ENCODE measurements around the gene PTHLH. TPM values are rescaled to one million over a fixed set of nuclear protein-coding genes. Genes with fewer than 3 reads are reported as not detected.

Gene PTHLH
- total RNA-seq, 2 experiments from 2014 or later, result not detected

GRCh38 chr12:27988594-27989233, 16.2 kb upstream of the PTHLH start:
- H3K9me3 Mint-ChIP-seq, result peaks cover 4% of the 10 kb centered on the region
- no peak overlapping the region for H3K27ac Mint-ChIP-seq
- no peak for DNase-seq
- no peaks in the 10 kb centered on the region for H3K27me3 Mint-ChIP-seq
- H3K4me1 Mint-ChIP-seq, result no peaks in the 10 kb centered on the region
- no peak overlapping the region for H3K4me3 Mint-ChIP-seq
- H3K36me3 Mint-ChIP-seq, result no peaks in the 10 kb centered on the region
- ATAC-seq (ENCODE audit: low read depth), result no peak
- POLR2A ChIA-PET, result no interaction called here

GRCh38 chr12:27987331-27987730, 14.8 kb upstream of the PTHLH start:
- Mint-ChIP-seq H3K36me3 (no peaks in the 10 kb centered on the region), H3K27me3 (peaks cover 4% of the 10 kb centered on the region), H3K9me3 (peaks cover 4% of the 10 kb centered on the region), H3K4me1 (no peaks in the 10 kb centered on the region), H3K27ac (no peak overlapping the region), H3K4me3 (no peak overlapping the region)
- DNase-seq (no peak), ATAC-seq (ENCODE audit: low read depth) (no peak)
- POLR2A ChIA-PET, result no interaction called here

- H3K4me3 Mint-ChIP-seq, result no peak overlapping the region
- no peak overlapping the region for H3K27ac Mint-ChIP-seq
- no peak for DNase-seq
- peaks cover 3% of the 10 kb centered on the region for H3K9me3 Mint-ChIP-seq
- POLR2A ChIA-PET, result no interaction called here
- H3K4me1 Mint-ChIP-seq, result no peaks in the 10 kb centered on the region
- peaks cover 13% of the 10 kb centered on the region for H3K27me3 Mint-ChIP-seq
- ATAC-seq (ENCODE audit: low read depth), result no peak
- H3K36me3 Mint-ChIP-seq, result no peaks in the 10 kb centered on the region
Measured at GRCh38 chr12:27984275-27984674, 11.7 kb upstream of the PTHLH start.

- Mint-ChIP-seq H3K27ac (no peak overlapping the region), H3K36me3 (no peaks in the 10 kb centered on the region), H3K9me3 (peaks cover 3% of the 10 kb centered on the region), H3K4me1 (no peaks in the 10 kb centered on the region), H3K27me3 (peaks cover 27% of the 10 kb centered on the region), H3K4me3 (no peak overlapping the region)
- POLR2A ChIA-PET, result no interaction called here
- DNase-seq, result no peak
- ATAC-seq (ENCODE audit: low read depth), result no peak
Measured at GRCh38 chr12:27982951-27983350, 10.4 kb upstream of the PTHLH start.

GRCh38 chr12:27982385-27982784, 9.9 kb upstream of the PTHLH start:
- DNase-seq (no peak), ATAC-seq (ENCODE audit: low read depth) (no peak)
- POLR2A ChIA-PET, result no interaction called here
- Mint-ChIP-seq H3K4me3 (no peak overlapping the region), H3K36me3 (no peaks in the 10 kb centered on the region), H3K9me3 (peaks cover 3% of the 10 kb centered on the region), H3K4me1 (no peaks in the 10 kb centered on the region), H3K27ac (no peak overlapping the region), H3K27me3 (peaks cover 32% of the 10 kb centered on the region)

- ATAC-seq (ENCODE audit: low read depth) (no peak), DNase-seq (no peak)
- no peak overlapping the region for H3K27ac Mint-ChIP-seq
- H3K9me3 Mint-ChIP-seq, result peaks cover 3% of the 10 kb centered on the region
- no peaks in the 10 kb centered on the region for H3K4me1 Mint-ChIP-seq
- peaks cover 37% of the 10 kb centered on the region for H3K27me3 Mint-ChIP-seq
- no peak overlapping the region for H3K4me3 Mint-ChIP-seq
- no peaks in the 10 kb centered on the region for H3K36me3 Mint-ChIP-seq
- POLR2A ChIA-PET, result no interaction called here
Measured at GRCh38 chr12:27981874-27982273, 9.3 kb upstream of the PTHLH start.

GRCh38 chr12:27979145-27979544, 6.6 kb upstream of the PTHLH start:
- ATAC-seq (ENCODE audit: low read depth), result no peak
- POLR2A ChIA-PET, result no interaction called here

GRCh38 chr12:27975222-27976136, 2.9 kb upstream of the PTHLH start:
- DNase-seq (no peak), ATAC-seq (ENCODE audit: low read depth) (no peak)
- no peaks in the 10 kb centered on the region for H3K36me3 Mint-ChIP-seq
- no peaks in the 10 kb centered on the region for H3K9me3 Mint-ChIP-seq
- POLR2A ChIA-PET, result interaction anchor here (0.6 kb wide), 1 partner anchor 196 kb away, joined by 3 read pairs; the partner anchor contains the start of genes KLHL42 and MANSC4
- H3K27me3 Mint-ChIP-seq, result peaks cover 92% of the 10 kb centered on the region
- H3K4me1 Mint-ChIP-seq, result peaks cover 8% of the 10 kb centered on the region
- H3K27ac Mint-ChIP-seq, result no peak overlapping the region
- peak overlapping the region; percentile 33 for H3K4me3 Mint-ChIP-seq

More at GRCh38 chr12:27979145-27979544, 6.6 kb upstream of the PTHLH start:
- H3K27ac Mint-ChIP-seq, result no peak overlapping the region
- H3K4me1 Mint-ChIP-seq, result peaks cover 3% of the 10 kb centered on the region
- H3K27me3 Mint-ChIP-seq, result peaks cover 65% of the 10 kb centered on the region
- no peak for DNase-seq
- no peak overlapping the region for H3K4me3 Mint-ChIP-seq
- H3K9me3 Mint-ChIP-seq, result no peaks in the 10 kb centered on the region
- no peaks in the 10 kb centered on the region for H3K36me3 Mint-ChIP-seq

- peaks cover 93% of the 10 kb centered on the region for H3K27me3 Mint-ChIP-seq
- H3K27ac Mint-ChIP-seq, result no peak overlapping the region
- no peaks in the 10 kb centered on the region for H3K36me3 Mint-ChIP-seq
- peak overlapping the region; percentile 33 for H3K4me3 Mint-ChIP-seq
- ATAC-seq (ENCODE audit: low read depth) (no peak), DNase-seq (no peak)
- H3K4me1 Mint-ChIP-seq, result peaks cover 10% of the 10 kb centered on the region
- POLR2A ChIA-PET, result interaction anchor here (0.6 kb wide), 1 partner anchor 195 kb away, joined by 3 read pairs; the partner anchor contains the start of genes KLHL42 and MANSC4
- H3K9me3 Mint-ChIP-seq, result no peaks in the 10 kb centered on the region
Measured at GRCh38 chr12:27974735-27975221, 2.2 kb upstream of the PTHLH start.

GRCh38 chr12:27973487-27973890, 956 bp upstream of the PTHLH start:
- Mint-ChIP-seq H3K9me3 (no peaks in the 10 kb centered on the region), H3K36me3 (no peaks in the 10 kb centered on the region), H3K4me1 (peaks cover 18% of the 10 kb centered on the region), H3K4me3 (no peak overlapping the region), H3K27ac (no peak overlapping the region), H3K27me3 (peaks cover 95% of the 10 kb centered on the region)
- DNase-seq (no peak), ATAC-seq (ENCODE audit: low read depth) (no peak)
- POLR2A ChIA-PET, result no interaction called here

- H3K9me3 Mint-ChIP-seq, result no peaks in the 10 kb centered on the region
- no peak overlapping the region for H3K27ac Mint-ChIP-seq
- peaks cover 95% of the 10 kb centered on the region for H3K27me3 Mint-ChIP-seq
- no peak overlapping the region for H3K4me3 Mint-ChIP-seq
- DNase-seq, result no peak
- peaks cover 18% of the 10 kb centered on the region for H3K4me1 Mint-ChIP-seq
- ATAC-seq (ENCODE audit: low read depth), result no peak
- POLR2A ChIA-PET, result no interaction called here
- H3K36me3 Mint-ChIP-seq, result no peaks in the 10 kb centered on the region
Measured at GRCh38 chr12:27971606-27972005, 927 bp downstream of the PTHLH start.

- no peak for DNase-seq
- Mint-ChIP-seq H3K9me3 (no peaks in the 10 kb centered on the region), H3K4me3 (peak overlapping the region; percentile 61), H3K27ac (no peak overlapping the region), H3K4me1 (peaks cover 18% of the 10 kb centered on the region), H3K36me3 (no peaks in the 10 kb centered on the region), H3K27me3 (peaks cover 94% of the 10 kb centered on the region)
- POLR2A ChIA-PET, result no interaction called here
- no peak for ATAC-seq (ENCODE audit: low read depth)
Measured at GRCh38 chr12:27971121-27971489, 1.4 kb downstream of the PTHLH start.

- POLR2A ChIA-PET, result no interaction called here
- H3K4me3 Mint-ChIP-seq, result peak overlapping the region; percentile 61
Measured at GRCh38 chr12:27970401-27971120, 2.0 kb downstream of the PTHLH start.

More at GRCh38 chr12:27970401-27971120, 2.0 kb downstream of the PTHLH start:
- ATAC-seq (ENCODE audit: low read depth) (peak; percentile 31), DNase-seq (peak; percentile 51)
- Mint-ChIP-seq H3K27me3 (peaks cover 94% of the 10 kb centered on the region), H3K36me3 (no peaks in the 10 kb centered on the region), H3K9me3 (no peaks in the 10 kb centered on the region), H3K4me1 (peaks cover 18% of the 10 kb centered on the region), H3K27ac (no peak overlapping the region)

All from activated naive CD8-positive, alpha-beta T cell treated with anti-CD3 and anti-CD28 coated beads, Interleukin-2, amount 10 ng/mL, durations not matched to agents 7 days and 5 days (primary cell).